Skeletal muscle cell (primary cell): ENCODE results near the gene DMD.

Experiments used
- DNase-seq: peaks from one replicate; pipeline ENCODE4 v3.0.0-alpha.2; 2010; ENCODE audit warnings: low read depth
- H3K4me3 ChIP-seq: 2 replicates; pipeline ENCODE4 v1.5.1; 2011; ENCODE audit warnings: low read depth, mild to moderate bottlenecking, control low read depth, low read length, moderate library complexity

Gene DMD

GRCh38 chrX:31376408-31377022, 1834.8 kb downstream of the DMD start:
- no peak overlapping the region for H3K4me3 ChIP-seq
- DNase-seq = no peak

- H3K4me3 ChIP-seq = no peak overlapping the region
Observed at GRCh38 chrX:31374786-31375185, 1836.6 kb downstream of the DMD start.

GRCh38 chrX:31371956-31372355, 1839.4 kb downstream of the DMD start:
- H3K4me3 ChIP-seq = no peak overlapping the region
- no peak for DNase-seq

More at GRCh38 chrX:31374786-31375185, 1836.6 kb downstream of the DMD start:
- no peak for DNase-seq

- no peak overlapping the region for H3K4me3 ChIP-seq
Observed at GRCh38 chrX:31367816-31368215, 1843.5 kb downstream of the DMD start.

GRCh38 chrX:31366041-31366440, 1845.3 kb downstream of the DMD start:
- no peak overlapping the region for H3K4me3 ChIP-seq
- DNase-seq = no peak

More at GRCh38 chrX:31367816-31368215, 1843.5 kb downstream of the DMD start:
- no peak for DNase-seq

GRCh38 chrX:31356275-31357212, 1854.8 kb downstream of the DMD start:
- H3K4me3 ChIP-seq = no peak overlapping the region
- no peak for DNase-seq

GRCh38 chrX:31355206-31355955, 1856.0 kb downstream of the DMD start:
- no peak overlapping the region for H3K4me3 ChIP-seq
- no peak for DNase-seq

GRCh38 chrX:31353095-31353494, 1858.3 kb downstream of the DMD start:
- no peak for DNase-seq
- no peak overlapping the region for H3K4me3 ChIP-seq

- no peak for DNase-seq
- no peak overlapping the region for H3K4me3 ChIP-seq
Observed at GRCh38 chrX:31350808-31351074, 1860.6 kb downstream of the DMD start.

- DNase-seq = no peak
- H3K4me3 ChIP-seq = no peak overlapping the region
Observed at GRCh38 chrX:31349515-31349914, 1861.8 kb downstream of the DMD start.

GRCh38 chrX:31340587-31340986, 1870.8 kb downstream of the DMD start:
- no peak for DNase-seq
- no peak overlapping the region for H3K4me3 ChIP-seq

- DNase-seq = no peak
- no peak overlapping the region for H3K4me3 ChIP-seq
Observed at GRCh38 chrX:31338991-31339350, 1872.4 kb downstream of the DMD start.

GRCh38 chrX:31337332-31337731, 1874.0 kb downstream of the DMD start:
- no peak overlapping the region for H3K4me3 ChIP-seq
- no peak for DNase-seq

GRCh38 chrX:31336419-31336818, 1874.9 kb downstream of the DMD start:
- DNase-seq = no peak
- no peak overlapping the region for H3K4me3 ChIP-seq

GRCh38 chrX:31334997-31335396, 1876.4 kb downstream of the DMD start:
- no peak overlapping the region for H3K4me3 ChIP-seq
- no peak for DNase-seq

- no peak overlapping the region for H3K4me3 ChIP-seq
- DNase-seq = no peak
Observed at GRCh38 chrX:31333165-31333831, 1878.1 kb downstream of the DMD start.

- no peak for DNase-seq
- H3K4me3 ChIP-seq = no peak overlapping the region
Observed at GRCh38 chrX:31331928-31332327, 1879.4 kb downstream of the DMD start.

GRCh38 chrX:31331015-31331414, 1880.3 kb downstream of the DMD start:
- H3K4me3 ChIP-seq = no peak overlapping the region
- DNase-seq = no peak

GRCh38 chrX:31329298-31329697, 1882.1 kb downstream of the DMD start:
- no peak overlapping the region for H3K4me3 ChIP-seq
- DNase-seq = no peak

- DNase-seq = no peak
Observed at GRCh38 chrX:31323658-31324057, 1887.7 kb downstream of the DMD start.

More at GRCh38 chrX:31323658-31324057, 1887.7 kb downstream of the DMD start:
- no peak overlapping the region for H3K4me3 ChIP-seq
